Fibroblast of lung (primary cell): ENCODE measurements around the gene TOGARAM2.

Experiments used
- CTCF ChIP-seq, 2 donors: IDR thresholded peaks in 1 of 2; conservative IDR thresholded peaks in 1 of 2; 1 replicate in 1 of 2; 2 replicates in 1 of 2; pipeline ENCODE4 v1.5.1; 2011 to 2012; ENCODE audit warnings: low read length in 2 of 2, control low read depth in 1 of 2, inconsistent platforms in 1 of 2, low read depth in 1 of 2, mild to moderate bottlenecking in 1 of 2
- EZH2 ChIP-seq: IDR thresholded peaks from 2 replicates; pipeline ENCODE4 v1.5.1; 2012; ENCODE audit warnings: low read length, control low read depth, mild to moderate bottlenecking; ENCODE audit errors: missing control alignments

GRCh38 chr2:29060441-29060840, 79.3 kb downstream of the TOGARAM2 start:
- TF ChIP-seq CTCF (conservative IDR thresholded peaks at IDR 0.05 in 1 of 2, IDR thresholded peaks at IDR 0.05 in 1 of 2; ENCODE audit: low read depth in 1 of 2, low read length in 2 of 2) (no peak), EZH2 (no peak)
